GM18907 (cell line): ENCODE measurements around the gene PRR13.
A peak's percentile ranks its signal among the peaks of the same experiment; 100 is the strongest.
"Not testable (repeated sequence)": the region's sequence is repeated elsewhere in the genome, so short reads cannot be mapped to it uniquely, and the experiment has no call there.

Experiments
- ATAC-seq: cut with Tn5 transposase; IDR thresholded peaks from one replicate; pipeline ENCODE4 v1.9.1; 2021; ENCODE audit warnings: mild to moderate bottlenecking, moderate library complexity; ENCODE audit not compliant: unreplicated experiment

The PRR13 gene

GRCh38 chr12:53435326-53435725 is 6.2 kb upstream of the PRR13 start:
- not testable (repeated sequence) for ATAC-seq

GRCh38 chr12:53439582-53439981 is 2.0 kb upstream of the PRR13 start:
- not testable (repeated sequence) for ATAC-seq

GRCh38 chr12:53443955-53444354 is 2.4 kb downstream of the PRR13 start:
- no peak for ATAC-seq

DNA sequence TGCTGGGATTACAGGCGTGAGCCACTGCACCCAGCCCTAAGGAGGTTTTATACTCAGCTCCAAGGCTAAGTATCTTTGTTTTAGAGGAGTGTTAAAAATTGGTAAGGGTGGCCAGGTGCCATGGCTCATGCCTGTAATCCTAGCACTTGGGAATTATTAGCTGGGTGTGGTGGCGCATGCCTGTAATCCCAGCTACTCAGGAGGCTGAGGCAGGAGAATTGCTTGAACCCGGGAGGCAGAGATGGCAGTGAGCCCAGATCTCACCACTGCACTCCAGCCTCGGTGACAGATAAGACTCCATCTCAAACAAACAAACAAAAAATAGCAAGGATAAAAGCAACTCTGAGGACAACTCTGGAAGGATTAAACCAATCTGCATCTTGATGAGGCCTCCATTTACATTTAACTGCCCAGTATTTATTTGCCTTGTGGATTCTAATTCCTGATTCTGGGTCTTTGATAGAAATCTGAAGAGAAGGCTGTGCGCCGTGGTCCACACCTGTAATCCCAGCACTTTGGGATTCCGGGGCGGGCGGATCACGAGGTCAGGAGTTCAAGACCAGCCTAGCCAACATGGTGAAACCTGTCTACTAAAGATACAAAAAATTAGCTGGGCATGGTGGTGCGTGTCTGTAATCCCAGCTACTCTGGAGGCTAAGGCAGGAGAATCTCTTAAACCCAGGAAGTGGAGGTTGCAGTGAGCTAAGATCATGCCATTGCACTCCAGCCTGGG is 3.2 kb downstream of the PRR13 start:
- ATAC-seq = not testable (repeated sequence)

- no peak for ATAC-seq
Measured at GRCh38 chr12:53450936-53451335, 9.4 kb downstream of the PRR13 start.

DNA sequence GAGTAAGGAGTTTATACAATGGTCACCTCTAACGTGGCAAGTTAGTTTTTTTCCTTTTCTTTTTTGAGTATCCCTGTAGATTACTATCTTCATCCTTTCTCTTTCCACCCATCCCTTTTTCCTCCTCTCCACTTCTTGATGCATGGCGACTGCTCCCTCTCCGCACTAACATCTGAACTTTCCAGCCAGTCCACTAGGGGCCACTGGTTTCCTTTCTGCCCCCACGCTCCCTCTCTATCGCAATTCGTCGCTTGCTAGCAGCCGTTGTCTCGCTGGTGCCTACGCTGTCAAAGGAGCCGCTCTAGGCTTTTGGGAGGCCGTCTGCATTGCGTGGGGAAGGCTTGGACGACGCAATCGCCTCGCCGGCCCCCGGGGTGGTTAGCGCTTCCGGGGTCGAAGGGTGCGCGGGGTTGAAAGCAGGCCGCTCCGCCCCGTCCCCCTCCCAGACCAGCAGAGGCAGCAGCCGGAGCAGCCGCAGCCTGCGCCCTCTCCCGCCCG is 10.2 kb downstream of the PRR13 start, which contains the start of gene PCBP2:
TSS of gene PCBP2 (plus strand) at position 442 of the 498 bp plus-strand sequence. CDS start 2,699 bp downstream, outside the sequence.
- ATAC-seq = peak; percentile 95

GRCh38 chr12:53452159-53453077 is 10.9 kb downstream of the PRR13 start:
- ATAC-seq = no peak

GRCh38 chr12:53453953-53454640 is 12.6 kb downstream of the PRR13 start:
- no peak for ATAC-seq

DNA sequence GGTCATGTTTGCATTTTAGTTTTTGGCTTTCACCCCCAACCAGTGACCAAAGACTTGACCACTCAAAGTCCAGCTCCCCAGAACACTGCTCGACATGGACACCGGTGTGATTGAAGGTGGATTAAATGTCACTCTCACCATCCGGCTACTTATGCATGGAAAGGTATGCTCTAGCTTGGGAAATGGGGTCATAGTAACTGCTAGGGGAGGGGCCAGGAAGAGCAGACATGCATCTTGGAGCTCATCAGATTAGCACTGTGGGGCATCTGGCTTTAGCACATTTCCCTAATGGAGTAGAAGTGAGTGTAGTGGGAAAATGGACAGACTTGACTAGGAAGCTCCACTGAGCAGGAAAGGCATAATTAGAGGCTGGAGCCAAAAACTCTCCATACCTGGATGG is 13.2 kb downstream of the PRR13 start:
- no peak for ATAC-seq

DNA sequence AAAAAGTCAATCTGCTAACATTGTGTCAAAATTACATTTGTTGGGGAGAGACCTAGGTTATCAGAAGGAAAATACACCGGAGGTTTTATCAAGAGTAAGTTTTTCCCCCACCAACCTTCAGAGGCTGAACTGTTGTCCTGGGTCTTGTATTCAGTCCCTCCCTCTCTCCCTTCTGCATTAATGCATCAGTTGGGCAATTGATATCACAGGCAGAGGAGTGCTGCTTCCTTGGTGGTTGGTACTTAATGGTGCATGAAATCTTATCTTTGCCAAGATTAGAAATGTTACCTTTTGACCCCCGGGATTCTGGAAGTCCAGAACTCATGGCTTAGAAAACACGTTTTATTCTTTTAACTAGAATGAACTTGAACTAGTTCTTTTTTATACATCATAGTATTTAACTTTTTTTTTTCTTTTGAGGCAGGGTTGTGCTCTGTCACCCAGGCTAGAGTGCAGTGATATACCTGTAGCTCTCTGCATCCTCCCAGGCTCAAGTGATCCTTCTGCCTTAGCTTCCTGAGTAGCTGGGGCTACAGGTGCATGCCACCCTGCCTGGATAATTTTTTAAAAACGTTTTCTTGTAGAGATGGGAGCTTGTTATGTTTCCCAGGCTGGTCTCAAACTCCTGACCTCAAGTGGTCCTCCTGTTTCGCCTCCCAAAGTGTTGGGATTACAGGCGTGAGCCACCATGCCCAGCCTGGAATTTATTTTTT is 15.3 kb downstream of the PRR13 start:
- no peak for ATAC-seq

DNA sequence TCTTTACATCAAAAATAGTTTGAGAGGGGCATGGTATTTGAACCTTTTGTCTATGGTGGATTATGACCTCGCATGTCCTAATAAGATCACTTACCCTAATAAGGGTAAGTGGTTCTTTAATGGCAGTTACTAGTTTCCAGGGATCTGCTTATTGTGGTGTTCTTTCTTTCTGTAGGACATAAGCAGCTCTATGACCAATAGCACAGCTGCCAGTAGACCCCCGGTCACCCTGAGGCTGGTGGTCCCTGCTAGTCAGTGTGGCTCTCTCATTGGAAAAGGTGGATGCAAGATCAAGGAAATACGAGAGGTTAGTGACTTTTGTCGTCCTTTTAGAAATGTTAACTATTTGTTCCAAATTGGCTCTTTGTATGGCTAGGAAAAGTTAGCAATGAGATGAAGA is 17.6 kb downstream of the PRR13 start:
- ATAC-seq = no peak

DNA sequence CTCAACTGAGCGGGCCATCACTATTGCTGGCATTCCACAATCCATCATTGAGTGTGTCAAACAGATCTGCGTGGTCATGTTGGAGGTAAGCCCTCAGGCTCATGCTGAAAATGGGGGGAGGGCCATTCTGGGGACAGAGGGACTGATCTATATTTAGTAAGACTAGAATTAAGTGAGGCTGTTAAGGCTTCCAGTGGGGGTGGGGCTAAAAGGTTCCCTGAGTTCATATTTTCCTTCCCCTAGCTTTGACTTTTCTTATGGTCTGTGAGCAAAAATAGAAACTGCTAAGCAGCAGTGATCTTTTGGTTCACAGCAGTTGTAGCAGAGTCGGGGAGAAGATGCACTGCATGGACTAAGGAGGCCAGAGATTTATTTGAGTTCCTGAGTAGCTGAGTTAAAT is 19.5 kb downstream of the PRR13 start:
- no peak for ATAC-seq

DNA sequence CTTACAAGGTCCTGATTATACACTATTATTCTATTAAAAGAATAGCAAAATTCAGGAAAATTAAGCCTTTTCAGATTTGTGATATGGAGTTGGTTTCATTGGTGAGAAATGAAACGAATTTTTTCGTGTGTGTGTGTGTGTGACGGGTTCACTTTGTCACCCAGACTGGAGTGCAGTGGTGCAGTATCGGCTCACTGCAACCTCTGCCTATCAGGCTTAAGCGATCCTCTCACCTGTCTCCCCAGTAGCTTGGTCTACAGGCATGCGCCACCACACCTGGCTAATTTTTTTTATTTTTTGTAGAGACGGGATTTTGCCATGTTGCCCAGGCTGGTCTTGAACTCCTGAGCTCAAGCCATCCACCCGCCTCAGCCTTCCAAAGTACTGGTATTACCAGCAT is 20.1 kb downstream of the PRR13 start:
- no peak for ATAC-seq

DNA sequence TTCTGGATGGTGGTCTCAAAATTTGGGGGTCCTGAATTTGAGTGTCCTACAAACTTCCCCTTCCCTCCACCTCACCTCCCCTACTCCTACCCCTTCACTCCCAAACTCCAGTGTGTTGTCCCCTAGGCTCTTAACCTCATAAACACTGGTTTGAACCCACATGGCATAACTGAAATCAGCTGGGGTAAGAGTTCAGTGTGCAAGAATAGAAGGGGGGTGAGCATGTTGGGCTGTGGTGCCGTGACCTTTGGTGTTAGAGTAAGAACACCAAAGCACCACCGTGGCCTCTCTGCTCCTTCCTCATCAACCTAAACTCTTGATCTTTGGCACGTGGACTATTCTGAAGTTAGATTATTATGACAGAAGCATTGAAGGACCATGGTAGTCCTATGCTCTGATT is 21.4 kb downstream of the PRR13 start:
- no peak for ATAC-seq

DNA sequence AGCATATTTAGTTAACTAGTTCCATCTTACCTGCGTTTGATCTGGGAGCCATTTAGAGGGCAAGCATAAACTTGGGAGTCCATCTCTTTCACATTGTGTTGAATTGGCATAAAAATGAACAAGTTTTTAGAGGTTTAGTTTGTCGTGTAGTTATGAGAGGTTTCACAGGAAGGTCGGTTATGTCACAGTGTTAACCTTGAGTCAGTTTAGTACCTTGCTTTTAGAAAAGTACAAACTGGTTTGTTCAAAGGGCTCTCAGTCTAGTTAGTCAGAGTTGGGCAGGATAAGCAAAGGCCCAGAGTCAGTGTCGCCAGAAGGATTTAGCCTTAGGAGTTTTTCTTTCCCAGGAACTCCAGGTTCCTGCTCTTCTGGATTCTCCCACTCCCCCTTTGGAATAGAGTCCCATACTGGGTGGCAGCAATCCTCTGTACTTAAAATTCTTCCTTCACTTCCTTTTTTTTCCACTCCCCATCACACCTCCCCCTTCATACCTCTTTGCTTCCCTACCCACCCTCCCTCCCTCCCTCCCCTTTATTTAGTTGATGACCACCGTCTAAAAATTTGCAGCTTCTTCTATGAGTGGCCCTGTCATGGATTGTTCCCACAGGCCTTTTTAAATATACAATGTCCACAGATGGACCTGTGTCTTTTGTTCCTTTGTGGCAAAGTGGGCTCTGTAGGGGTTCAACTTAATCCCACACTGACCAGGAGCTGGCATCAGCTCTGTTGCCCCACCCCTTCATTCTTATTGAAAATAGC is 22.4 kb downstream of the PRR13 start:
- ATAC-seq = no peak

DNA sequence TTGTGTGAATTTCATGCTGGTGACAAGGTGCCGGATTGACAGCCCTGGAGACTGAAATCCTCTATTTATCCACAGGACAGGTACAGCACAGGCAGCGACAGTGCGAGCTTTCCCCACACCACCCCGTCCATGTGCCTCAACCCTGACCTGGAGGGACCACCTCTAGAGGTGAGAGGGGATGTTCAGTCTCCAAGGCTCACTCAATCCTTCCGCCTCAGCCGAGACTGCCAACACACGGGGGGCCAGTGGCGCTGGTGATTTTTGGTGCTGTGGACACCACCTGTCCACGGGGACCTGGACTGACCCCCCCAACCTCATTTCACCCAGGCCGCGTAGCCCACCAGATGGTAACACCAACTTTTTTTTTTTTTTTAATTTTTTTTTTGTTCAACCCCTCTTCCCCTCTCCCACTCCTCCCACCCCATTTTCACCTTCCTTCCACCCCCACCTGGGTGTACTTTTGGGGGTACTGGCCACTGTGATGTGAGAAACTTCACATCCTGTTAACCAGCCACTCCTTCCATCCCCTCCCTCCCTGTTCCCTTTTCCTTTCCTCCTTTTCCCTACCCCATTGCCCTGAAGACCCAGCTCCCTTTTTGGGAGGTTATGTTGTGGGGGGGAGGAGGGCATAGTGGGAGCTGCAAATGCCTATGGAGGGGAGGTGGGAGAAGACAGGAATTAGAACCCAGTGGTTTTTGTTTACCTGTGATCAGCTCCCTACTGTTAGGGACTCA is 23.3 kb downstream of the PRR13 start:
- no peak for ATAC-seq

DNA sequence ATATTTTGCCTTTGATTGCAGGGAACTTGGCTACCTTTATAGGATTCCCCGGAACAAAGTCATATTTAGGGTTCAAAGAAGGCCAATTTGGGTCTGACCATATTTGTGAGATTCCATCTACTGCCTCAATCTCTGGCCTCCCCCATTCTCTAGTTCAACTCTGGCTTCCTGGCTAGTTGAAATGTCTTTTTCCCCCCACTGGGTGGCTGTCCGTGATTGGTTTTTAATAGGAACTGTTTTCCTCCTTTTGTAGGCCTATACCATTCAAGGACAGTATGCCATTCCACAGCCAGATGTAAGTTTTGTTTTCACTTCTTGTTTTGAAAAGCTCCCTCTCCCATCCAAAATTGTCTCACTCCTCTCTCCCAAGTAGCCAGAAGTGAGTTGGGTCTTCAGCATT is 24.1 kb downstream of the PRR13 start:
- ATAC-seq = no peak

DNA sequence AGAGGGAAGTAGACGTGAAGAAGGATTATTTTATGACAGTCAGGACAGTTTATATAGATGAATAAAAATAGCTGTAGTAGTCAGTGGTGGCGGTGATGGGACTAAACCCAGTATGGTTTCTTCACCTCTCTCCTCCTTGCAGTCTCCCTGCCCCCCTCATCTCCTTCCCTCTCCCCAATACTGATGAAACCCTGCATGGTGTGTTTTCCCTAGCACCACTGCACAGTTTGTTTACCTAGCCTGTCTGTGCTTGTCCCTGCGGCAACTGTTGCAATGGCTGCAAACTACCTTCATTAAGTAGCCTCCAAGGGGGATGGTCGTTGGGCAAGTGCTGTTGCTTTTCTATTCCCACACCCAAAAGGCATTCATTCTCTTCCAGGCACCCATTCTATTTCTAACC is 25.1 kb downstream of the PRR13 start:
- ATAC-seq = no peak

DNA sequence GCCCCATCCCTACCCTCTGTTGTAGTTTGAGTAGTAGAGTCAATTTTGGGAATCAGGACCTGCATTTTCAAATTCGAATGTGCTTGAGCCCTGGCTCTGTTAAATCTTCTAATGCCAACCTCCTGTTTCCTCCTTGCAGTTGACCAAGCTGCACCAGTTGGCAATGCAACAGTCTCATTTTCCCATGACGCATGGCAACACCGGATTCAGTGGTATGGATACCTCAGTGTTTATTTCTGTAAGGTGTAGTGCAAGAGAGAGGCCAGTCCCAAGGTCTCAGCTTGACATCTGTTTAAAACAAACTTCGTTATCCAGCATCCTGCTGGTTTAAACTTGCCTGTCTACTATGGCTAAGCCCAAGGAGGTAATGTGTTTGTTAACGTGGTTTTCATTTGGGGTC is 25.5 kb downstream of the PRR13 start:
- no peak for ATAC-seq
